Measurements from ENCODE around the gene CAPN11. TPM values are rescaled to one million over a fixed set of nuclear protein-coding genes. Genes with fewer than 3 reads are reported as not detected.

CAPN11 gene
- total RNA-seq, 2 experiments from 2014 or later: 2.5 to 3.0 TPM

DNA sequence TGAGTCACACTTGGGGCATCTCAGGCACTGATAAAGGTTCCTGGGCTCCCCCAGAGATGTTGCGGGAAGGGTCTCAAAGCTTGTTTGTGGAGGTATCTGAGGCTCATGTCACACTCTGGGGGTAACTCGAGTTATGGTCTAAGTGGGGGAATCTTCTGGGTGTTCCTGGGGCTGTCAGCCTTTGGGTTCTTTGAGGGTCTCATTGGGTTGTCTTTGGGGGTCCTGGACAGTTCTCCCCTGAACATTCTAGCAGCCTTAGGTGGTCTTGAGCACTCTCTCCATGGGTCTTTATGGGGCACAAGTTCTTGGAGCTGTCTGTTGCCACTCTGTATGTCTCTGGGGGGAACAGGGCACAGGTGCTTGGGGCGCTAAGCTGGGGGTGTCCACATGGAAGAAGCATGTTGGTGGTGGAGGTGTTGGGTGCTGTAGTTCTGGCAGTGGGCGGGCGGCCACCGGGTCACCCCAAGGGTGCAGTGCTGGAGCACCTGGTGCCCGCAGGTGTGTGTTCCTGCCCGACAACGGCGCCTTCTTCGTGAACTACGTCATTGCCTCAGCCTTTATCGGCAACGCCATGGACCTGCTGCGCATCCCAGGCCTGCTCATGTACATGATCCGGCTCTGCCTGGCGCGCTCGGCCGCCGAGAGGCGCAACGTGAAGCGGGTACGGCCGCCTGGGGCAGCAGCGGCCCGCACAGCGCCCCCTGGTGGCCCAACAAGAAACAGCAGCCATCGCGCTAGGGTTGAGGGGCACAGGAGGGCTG lies 7.1 kb upstream of the CAPN11 start:
- CTCF ChIA-PET: interaction anchor here (0.7 to 1.9 kb wide), 6 partner anchors 14 to 70 kb away, joined by 3 to 5 read pairs (median 3); no protein-coding TSS in a partner anchor
- Mint-ChIP-seq H3K27me3 (no peaks in the 10 kb centered on the region), H3K27ac (no peak overlapping the region), H3K4me1 (peaks cover 2% of the 10 kb centered on the region), H3K4me3 (no peak overlapping the region), H3K9me3 (no peaks in the 10 kb centered on the region), H3K36me3 (ENCODE audit: low read depth) (peaks cover 6% of the 10 kb centered on the region)
- POLR2A ChIA-PET: no interaction called here
- DNase-seq: peak; percentile 78

DNA sequence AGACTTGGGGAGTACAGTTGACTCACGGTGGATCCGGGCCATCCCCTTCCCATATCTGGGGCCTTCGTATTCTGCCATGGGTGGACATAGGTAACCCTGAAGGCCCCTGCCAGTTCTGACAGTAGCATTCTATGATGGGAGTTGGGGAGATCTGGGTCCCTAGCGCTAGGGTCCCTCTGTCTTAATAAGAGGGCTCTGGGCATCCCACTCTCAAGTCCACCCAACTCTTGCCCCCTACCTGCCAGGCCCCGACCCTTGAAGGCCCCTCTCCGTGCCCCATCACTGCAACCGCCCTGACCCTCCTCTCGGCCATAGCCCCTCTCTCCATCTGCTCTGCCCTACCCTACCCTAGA lies 6.5 kb upstream of the CAPN11 start:
- no peak overlapping the region for H3K4me3 Mint-ChIP-seq
- ChIA-PET CTCF (interaction anchor here (0.9 to 1.9 kb wide), 4 partner anchors 14 to 55 kb away, joined by 3 to 6 read pairs (median 4); no protein-coding TSS in a partner anchor), POLR2A (no interaction called here)
- H3K4me1 Mint-ChIP-seq: peaks cover 2% of the 10 kb centered on the region
- H3K27me3 Mint-ChIP-seq: no peaks in the 10 kb centered on the region
- H3K9me3 Mint-ChIP-seq: no peaks in the 10 kb centered on the region
- DNase-seq: no peak
- H3K27ac Mint-ChIP-seq: no peak overlapping the region
- H3K36me3 Mint-ChIP-seq (ENCODE audit: low read depth): peaks cover 6% of the 10 kb centered on the region

DNA sequence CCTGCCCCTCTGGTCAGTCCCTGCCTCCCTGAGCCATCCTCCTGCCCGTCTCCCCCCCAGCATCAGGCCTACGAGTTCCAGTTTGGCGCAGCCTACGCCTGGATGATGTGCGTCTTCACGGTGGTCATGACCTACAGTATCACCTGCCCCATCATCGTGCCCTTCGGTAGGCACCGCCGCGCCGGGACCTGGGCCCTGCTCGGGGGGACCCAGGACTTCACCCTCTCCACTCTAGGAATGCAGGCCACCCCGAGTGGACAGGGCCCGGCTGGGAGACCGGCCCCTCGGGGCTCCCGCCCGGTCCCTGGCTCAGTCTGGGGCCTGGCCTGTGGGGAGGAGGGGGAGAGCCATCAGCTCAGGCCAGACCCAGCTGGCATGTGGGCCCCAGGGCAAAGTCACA lies 6.1 kb upstream of the CAPN11 start:
- Mint-ChIP-seq H3K36me3 (ENCODE audit: low read depth) (peaks cover 6% of the 10 kb centered on the region), H3K9me3 (no peaks in the 10 kb centered on the region), H3K4me3 (no peak overlapping the region), H3K27me3 (no peaks in the 10 kb centered on the region), H3K27ac (peak overlapping the region; percentile 27), H3K4me1 (peaks cover 2% of the 10 kb centered on the region)
- POLR2A ChIA-PET: no interaction called here
- no peak for DNase-seq
- CTCF ChIA-PET: interaction anchor here (1.6 kb wide), 1 partner anchor 55 kb away, joined by 6 read pairs; no protein-coding TSS in a partner anchor

GRCh38 chr6:44154067-44154466 lies 4.6 kb upstream of the CAPN11 start:
- H3K27me3 Mint-ChIP-seq: no peaks in the 10 kb centered on the region
- H3K4me3 Mint-ChIP-seq: no peak overlapping the region
- no peak for DNase-seq
- ChIA-PET POLR2A (no interaction called here), CTCF (interaction anchor here (0.8 to 1.3 kb wide), 4 partner anchors 16 to 71 kb away, joined by 3 to 5 read pairs (median 3); no protein-coding TSS in a partner anchor)
- peaks cover 2% of the 10 kb centered on the region for H3K4me1 Mint-ChIP-seq
- H3K36me3 Mint-ChIP-seq (ENCODE audit: low read depth): peaks cover 2% of the 10 kb centered on the region
- no peak overlapping the region for H3K27ac Mint-ChIP-seq
- no peaks in the 10 kb centered on the region for H3K9me3 Mint-ChIP-seq

GRCh38 chr6:44156494-44157151 lies 2.0 kb upstream of the CAPN11 start:
- no peak for DNase-seq
- Mint-ChIP-seq H3K4me1 (peaks cover 9% of the 10 kb centered on the region), H3K36me3 (ENCODE audit: low read depth) (no peaks in the 10 kb centered on the region), H3K27me3 (no peaks in the 10 kb centered on the region), H3K4me3 (no peak overlapping the region), H3K27ac (peak overlapping the region; percentile 15), H3K9me3 (no peaks in the 10 kb centered on the region)
- POLR2A ChIA-PET: no interaction called here
- CTCF ChIA-PET: interaction anchor here (0.7 to 0.9 kb wide), 2 partner anchors 81 to 82 kb away, joined by 3 read pairs; no protein-coding TSS in a partner anchor

- ChIA-PET POLR2A (no interaction called here), CTCF (interaction anchor here (0.7 to 0.9 kb wide), 2 partner anchors 80 to 82 kb away, joined by 3 read pairs; no protein-coding TSS in a partner anchor)
- no peak overlapping the region for H3K4me3 Mint-ChIP-seq
- DNase-seq: no peak
- H3K27ac Mint-ChIP-seq: no peak overlapping the region
- no peaks in the 10 kb centered on the region for H3K9me3 Mint-ChIP-seq
- H3K36me3 Mint-ChIP-seq (ENCODE audit: low read depth): no peaks in the 10 kb centered on the region
- H3K27me3 Mint-ChIP-seq: no peaks in the 10 kb centered on the region
- H3K4me1 Mint-ChIP-seq: peaks cover 9% of the 10 kb centered on the region
Measured at GRCh38 chr6:44157152-44157521, 1.5 kb upstream of the CAPN11 start.

GRCh38 chr6:44161997-44162338 lies 3.3 kb downstream of the CAPN11 start:
- ChIA-PET CTCF (interaction anchor here (0.7 to 1.5 kb wide), 4 partner anchors 11 to 491 kb away, joined by 3 to 4 read pairs (median 3); partner anchors contain the start of gene HSP90AB1), POLR2A (no interaction called here)
- Mint-ChIP-seq H3K27me3 (peaks cover 8% of the 10 kb centered on the region), H3K36me3 (ENCODE audit: low read depth) (no peaks in the 10 kb centered on the region), H3K4me3 (no peak overlapping the region), H3K4me1 (peaks cover 13% of the 10 kb centered on the region), H3K9me3 (no peaks in the 10 kb centered on the region), H3K27ac (no peak overlapping the region)
- DNase-seq: no peak

GRCh38 chr6:44162876-44163625 lies 4.4 kb downstream of the CAPN11 start:
- Mint-ChIP-seq H3K9me3 (no peaks in the 10 kb centered on the region), H3K4me1 (peaks cover 15% of the 10 kb centered on the region), H3K36me3 (ENCODE audit: low read depth) (no peaks in the 10 kb centered on the region), H3K27ac (no peak overlapping the region), H3K27me3 (peaks cover 8% of the 10 kb centered on the region), H3K4me3 (no peak overlapping the region)
- POLR2A ChIA-PET: no interaction called here
- DNase-seq: no peak
- CTCF ChIA-PET: interaction anchor here (0.6 to 1.6 kb wide), 7 partner anchors 10 to 492 kb away, joined by 3 to 4 read pairs (median 3); no protein-coding TSS in a partner anchor

GRCh38 chr6:44166116-44166515 lies 7.5 kb downstream of the CAPN11 start:
- CTCF ChIA-PET: no interaction called here
- H3K27ac Mint-ChIP-seq: no peak overlapping the region

GRCh38 chr6:44166591-44167184 lies 8.1 kb downstream of the CAPN11 start:
- Mint-ChIP-seq H3K4me3 (no peak overlapping the region), H3K27ac (no peak overlapping the region), H3K36me3 (ENCODE audit: low read depth) (no peaks in the 10 kb centered on the region), H3K4me1 (peaks cover 21% of the 10 kb centered on the region), H3K9me3 (no peaks in the 10 kb centered on the region), H3K27me3 (peaks cover 8% of the 10 kb centered on the region)
- DNase-seq: no peak
- CTCF ChIA-PET: no interaction called here
- POLR2A ChIA-PET: no interaction called here

More at GRCh38 chr6:44166116-44166515, 7.5 kb downstream of the CAPN11 start:
- no peak overlapping the region for H3K4me3 Mint-ChIP-seq
- H3K9me3 Mint-ChIP-seq: no peaks in the 10 kb centered on the region
- no peaks in the 10 kb centered on the region for H3K36me3 Mint-ChIP-seq (ENCODE audit: low read depth)
- DNase-seq: no peak
- H3K4me1 Mint-ChIP-seq: peaks cover 17% of the 10 kb centered on the region
- H3K27me3 Mint-ChIP-seq: peaks cover 8% of the 10 kb centered on the region
- POLR2A ChIA-PET: no interaction called here

DNA sequence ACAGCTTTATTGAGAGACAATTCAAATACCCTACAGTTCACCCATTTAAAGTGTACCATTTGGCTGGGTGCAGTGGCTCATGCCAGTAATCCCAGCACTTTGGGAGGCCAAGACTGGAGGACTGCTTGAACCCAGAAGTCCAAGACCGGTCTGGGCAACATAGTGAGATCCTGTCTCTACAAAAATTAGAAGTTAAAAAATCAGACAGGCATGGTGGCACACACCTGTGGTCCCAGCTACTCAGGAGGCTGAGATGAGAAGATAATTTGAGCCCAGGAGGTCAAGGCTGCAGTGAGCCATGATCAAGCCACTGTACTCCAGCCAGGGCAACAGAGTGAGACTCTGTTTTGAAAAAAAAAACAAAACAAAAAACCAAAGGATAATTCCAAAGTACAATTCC lies 8.9 kb downstream of the CAPN11 start:
- no peak for DNase-seq
- peaks cover 8% of the 10 kb centered on the region for H3K27me3 Mint-ChIP-seq
- H3K9me3 Mint-ChIP-seq: no peaks in the 10 kb centered on the region
- H3K27ac Mint-ChIP-seq: no peak overlapping the region
- POLR2A ChIA-PET: interaction anchor here (0.6 kb wide), 1 partner anchor 313 kb away, joined by 5 read pairs; no protein-coding TSS in a partner anchor
- no peak overlapping the region for H3K4me3 Mint-ChIP-seq
- peaks cover 30% of the 10 kb centered on the region for H3K4me1 Mint-ChIP-seq
- H3K36me3 Mint-ChIP-seq (ENCODE audit: low read depth): no peaks in the 10 kb centered on the region
- CTCF ChIA-PET: interaction anchor here (1.0 kb wide), 1 partner anchor 16 kb away, joined by 3 read pairs; no protein-coding TSS in a partner anchor

- no peaks in the 10 kb centered on the region for H3K9me3 Mint-ChIP-seq
- POLR2A ChIA-PET: no interaction called here
- H3K27ac Mint-ChIP-seq: no peak overlapping the region
- DNase-seq: no peak
- H3K27me3 Mint-ChIP-seq: peaks cover 4% of the 10 kb centered on the region
- peaks cover 33% of the 10 kb centered on the region for H3K4me1 Mint-ChIP-seq
- no peaks in the 10 kb centered on the region for H3K36me3 Mint-ChIP-seq (ENCODE audit: low read depth)
- CTCF ChIA-PET: interaction anchor here (0.7 to 1.8 kb wide), 5 partner anchors 9 to 172 kb away, joined by 3 to 4 read pairs (median 3); partner anchors contain the start of gene CAPN11
- no peak overlapping the region for H3K4me3 Mint-ChIP-seq
Measured at GRCh38 chr6:44169154-44169553, 10.5 kb downstream of the CAPN11 start.
